ENCODE results near the gene MGLL. TPM values are rescaled to one million over a fixed set of nuclear protein-coding genes. Genes with fewer than 3 reads are reported as not detected.

Gene MGLL
- total RNA-seq, 4 donors from 2014 or later, result 26.5 to 50.2 (median 43.8) TPM

- intact Hi-C loops (cut with DNase I; ENCODE audit: low total_unique reads), result no loop called here
- DNase-seq, result no peak
- Histone ChIP-seq H3K27ac (peak overlapping the region in 2 of 4 donors; percentile 13 to 50), H3K4me3 (no peak overlapping the region), H3K36me3 (no peaks in the 10 kb centered on the region), H3K27me3 (no peaks in the 10 kb centered on the region), H3K9me3 (no peaks in the 10 kb centered on the region), H3K4me1 (peaks cover 18 to 28% of the 10 kb centered on the region in 2 donors)
- no peak for ATAC-seq
- TF ChIP-seq CTCF (IDR thresholded peaks at IDR 0.05 in 4 of 5, conservative IDR thresholded peaks at IDR 0.05 in 1 of 5), result no peak
- TF ChIP-seq POLR2A (IDR thresholded peaks at IDR 0.05), result no peak
- in situ Hi-C loops (cut with MboI; ENCODE audit: low sequenced_read_pairs in 4 of 4), result no loop called here
These were observed 67.7 kb downstream of the MGLL start for GRCh38 chr3:127754411-127755304.

GRCh38 chr3:127753898-127754410 is 68.4 kb downstream of the MGLL start:
- Histone ChIP-seq H3K27ac (peak overlapping the region in 3 of 4 donors; percentile 13 to 50 (median 13)), H3K4me3 (no peak overlapping the region), H3K9me3 (no peaks in the 10 kb centered on the region), H3K4me1 (peaks cover 25 to 35% of the 10 kb centered on the region in 2 donors), H3K27me3 (no peaks in the 10 kb centered on the region), H3K36me3 (no peaks in the 10 kb centered on the region)
- ATAC-seq (no peak), DNase-seq (no peak)
- TF ChIP-seq CTCF (IDR thresholded peaks at IDR 0.05 in 4 of 5, conservative IDR thresholded peaks at IDR 0.05 in 1 of 5), result no peak
- no peak for TF ChIP-seq POLR2A (IDR thresholded peaks at IDR 0.05)
- in situ Hi-C loops (cut with MboI; ENCODE audit: low sequenced_read_pairs in 4 of 4) (no loop called here), intact Hi-C loops (cut with DNase I; ENCODE audit: low total_unique reads) (no loop called here)

GRCh38 chr3:127753338-127753737 is 69.0 kb downstream of the MGLL start:
- no peaks in the 10 kb centered on the region for H3K9me3 ChIP-seq
- TF ChIP-seq POLR2A (IDR thresholded peaks at IDR 0.05) (no peak), CTCF (IDR thresholded peaks at IDR 0.05 in 4 of 5, conservative IDR thresholded peaks at IDR 0.05 in 1 of 5) (no peak)
- peak overlapping the region in 3 of 4 donors; percentile 13 to 50 (median 13) for H3K27ac ChIP-seq
- DNase-seq (no peak), ATAC-seq (no peak)
- H3K36me3 ChIP-seq, result no peaks in the 10 kb centered on the region
- peaks cover 28 to 41% of the 10 kb centered on the region in 2 donors for H3K4me1 ChIP-seq
- intact Hi-C loops (cut with DNase I; ENCODE audit: low total_unique reads) (no loop called here), in situ Hi-C loops (cut with MboI; ENCODE audit: low sequenced_read_pairs in 4 of 4) (no loop called here)
- no peaks in the 10 kb centered on the region for H3K27me3 ChIP-seq
- H3K4me3 ChIP-seq, result no peak overlapping the region

- Histone ChIP-seq H3K4me3 (no peak overlapping the region), H3K36me3 (no peaks in the 10 kb centered on the region), H3K4me1 (peaks cover 38 to 54% of the 10 kb centered on the region in 2 donors), H3K27me3 (no peaks in the 10 kb centered on the region), H3K27ac (peak overlapping the region in 2 of 4 donors; percentile 3 to 75), H3K9me3 (no peaks in the 10 kb centered on the region)
- in situ Hi-C loops (cut with MboI; ENCODE audit: low sequenced_read_pairs in 4 of 4) (no loop called here), intact Hi-C loops (cut with DNase I; ENCODE audit: low total_unique reads) (no loop called here)
- DNase-seq (no peak), ATAC-seq (no peak)
- TF ChIP-seq CTCF (IDR thresholded peaks at IDR 0.05 in 4 of 5, conservative IDR thresholded peaks at IDR 0.05 in 1 of 5), result no peak
- no peak for TF ChIP-seq POLR2A (IDR thresholded peaks at IDR 0.05)
These were observed 70.5 kb downstream of the MGLL start for GRCh38 chr3:127751782-127752181.

All from gastrocnemius medialis (tissue), 4 donors.